Germinal center (tissue), 1 donor: Measurements from ENCODE around the gene AKAP1.

Source experiments
- DNase-seq: peaks from one replicate; pipeline ENCODE4 v3.0.0; 2012; ENCODE audit warnings: mixed read lengths, low spot score

The AKAP1 gene

GRCh38 chr17:57106836-57107497, 21.9 kb downstream of the AKAP1 start:
- no peak for DNase-seq

- no peak for DNase-seq
These were observed 22.6 kb downstream of the AKAP1 start for GRCh38 chr17:57107498-57108101.

- DNase-seq, result no peak
These were observed 23.8 kb downstream of the AKAP1 start for GRCh38 chr17:57108671-57109392.

DNA sequence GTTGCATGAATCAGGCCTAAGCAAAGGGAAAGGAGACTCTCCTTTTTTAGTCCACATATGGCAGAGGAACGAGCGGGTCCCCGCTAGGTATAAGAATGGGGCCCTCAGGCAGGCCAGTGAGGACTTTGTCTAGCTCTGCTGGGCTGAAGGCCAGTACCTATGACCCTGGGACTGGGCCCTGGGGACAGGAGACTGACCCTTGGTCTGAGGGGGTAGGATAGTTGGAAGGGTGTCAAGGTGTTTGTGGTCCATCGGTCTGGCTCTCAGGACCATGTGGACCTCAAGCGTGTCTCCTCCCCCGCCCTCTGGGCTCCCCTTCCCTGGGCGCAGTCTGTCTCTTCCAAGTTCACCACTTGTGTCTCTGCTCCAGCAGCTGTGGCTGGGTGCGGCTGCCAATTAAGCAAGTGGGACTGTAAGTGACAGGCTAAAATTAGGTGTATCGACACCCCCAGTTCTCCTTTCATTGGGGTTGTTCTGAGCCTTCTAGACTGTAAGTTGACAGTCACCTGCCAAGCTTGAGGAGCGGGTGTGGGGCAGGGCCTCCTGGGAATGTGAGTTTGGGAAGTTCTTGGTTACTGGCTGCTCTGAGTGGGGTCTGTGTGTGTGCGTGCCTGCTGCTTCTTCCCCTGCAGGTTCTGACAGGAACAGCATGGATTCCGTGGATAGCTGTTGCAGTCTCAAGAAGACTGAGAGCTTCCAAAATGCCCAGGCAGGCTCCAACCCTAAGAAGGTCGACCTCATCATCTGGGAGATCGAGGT, 24.5 kb downstream of the AKAP1 start:
- no peak for DNase-seq

DNA sequence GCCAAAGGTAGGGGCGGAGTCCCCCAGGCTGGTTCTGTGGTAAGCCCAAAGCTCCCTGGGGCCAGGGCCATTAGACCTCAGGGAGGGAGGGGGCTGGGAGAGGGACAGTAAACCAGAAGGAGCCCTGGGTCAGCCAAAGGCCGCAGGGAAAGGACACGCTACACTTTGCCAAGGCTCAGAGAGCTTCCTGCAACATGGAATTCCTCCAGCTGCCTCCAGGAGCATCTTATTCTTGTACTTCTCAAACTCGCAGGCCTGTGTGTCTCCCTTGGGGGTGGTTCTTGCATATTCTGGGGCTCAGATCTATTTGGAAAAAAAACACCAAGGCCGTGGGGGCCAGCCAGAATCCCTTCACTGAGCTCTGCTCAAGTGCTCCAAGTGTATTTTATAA, 25.1 kb downstream of the AKAP1 start:
- DNase-seq, result no peak

- no peak for DNase-seq
These were observed 25.7 kb downstream of the AKAP1 start for GRCh38 chr17:57110579-57111325.

- no peak for DNase-seq
These were observed 26.3 kb downstream of the AKAP1 start for GRCh38 chr17:57111386-57111785.

GRCh38 chr17:57113011-57113410, 28.0 kb downstream of the AKAP1 start:
- no peak for DNase-seq

GRCh38 chr17:57113656-57114055, 28.6 kb downstream of the AKAP1 start:
- DNase-seq, result no peak

DNA sequence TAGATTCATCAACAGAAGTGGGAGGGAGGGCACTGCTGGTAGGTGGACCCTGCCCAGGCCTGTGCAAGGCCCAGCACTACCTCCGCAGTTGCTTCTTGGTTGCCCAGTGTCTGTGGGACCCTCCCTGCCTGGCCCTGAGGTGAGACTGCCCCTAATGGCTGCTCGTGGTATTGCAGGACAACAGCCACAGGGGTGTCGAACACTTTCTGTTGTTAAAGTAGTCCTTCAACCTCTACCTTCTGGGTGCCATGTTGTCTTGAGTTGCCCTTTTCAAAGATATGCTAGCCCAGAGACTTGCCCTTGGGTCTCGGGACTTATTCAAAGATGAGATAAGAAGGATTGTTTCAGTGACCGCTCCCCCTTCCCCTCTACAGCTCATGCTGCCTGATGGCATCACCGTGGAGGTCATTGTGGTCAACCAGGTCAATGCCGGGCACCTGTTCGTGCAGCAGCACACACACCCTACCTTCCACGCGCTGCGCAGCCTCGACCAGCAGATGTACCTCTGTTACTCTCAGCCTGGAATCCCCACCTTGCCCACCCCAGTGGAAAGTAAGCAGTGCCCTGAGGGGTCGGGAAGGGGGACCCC, 29.1 kb downstream of the AKAP1 start:
- peak; percentile 71 for DNase-seq

GRCh38 chr17:57115377-57115776, 30.3 kb downstream of the AKAP1 start:
- DNase-seq, result no peak

- DNase-seq, result no peak
These were observed 30.9 kb downstream of the AKAP1 start for GRCh38 chr17:57115916-57116315.

- no peak for DNase-seq
These were observed 32.8 kb downstream of the AKAP1 start for GRCh38 chr17:57117798-57118197.

DNA sequence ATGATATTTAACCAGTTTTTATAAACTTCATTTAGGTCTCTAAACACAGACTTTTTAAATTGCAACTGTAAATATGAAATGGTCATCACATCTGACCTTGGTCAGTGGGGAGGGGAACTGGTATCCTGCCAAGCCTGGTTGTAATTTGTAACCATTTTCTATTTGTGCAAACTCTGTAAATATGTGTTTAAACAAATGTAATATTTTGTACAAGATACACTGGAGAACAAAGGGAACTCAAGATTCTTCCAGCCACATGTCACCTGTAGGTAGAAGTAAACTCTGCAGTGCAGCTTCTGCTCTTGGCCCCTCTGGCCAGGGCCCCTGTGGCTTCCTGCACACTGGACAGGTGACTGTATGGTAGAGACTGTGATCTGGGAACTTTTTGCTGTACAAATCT, 35.8 kb downstream of the AKAP1 start:
- no peak for DNase-seq

- DNase-seq, result no peak
These were observed 36.4 kb downstream of the AKAP1 start for GRCh38 chr17:57121308-57122042.

GRCh38 chr17:57124053-57124452, 39.0 kb downstream of the AKAP1 start:
- no peak for DNase-seq

GRCh38 chr17:57125406-57125805, 40.4 kb downstream of the AKAP1 start:
- DNase-seq, result no peak

DNA sequence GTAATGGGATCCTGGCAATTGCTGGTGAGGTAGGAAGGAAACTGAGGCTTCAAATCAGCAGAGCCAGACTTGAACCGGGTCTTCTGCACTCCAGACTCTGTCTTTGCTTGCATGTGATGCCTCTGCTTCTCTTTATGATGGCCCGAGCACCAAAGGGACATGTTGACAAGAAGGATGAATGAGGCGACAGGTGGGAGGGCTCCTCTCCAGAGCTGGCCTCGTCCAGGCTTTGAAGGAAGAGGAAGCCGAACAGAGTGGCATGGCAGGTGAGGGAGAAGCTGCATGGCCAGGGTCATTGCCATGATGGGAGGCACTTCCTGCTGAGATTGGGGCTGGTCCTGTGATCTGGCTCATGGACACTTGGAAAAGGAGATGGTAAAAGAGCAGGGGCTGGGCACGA, 40.8 kb downstream of the AKAP1 start:
- DNase-seq, result no peak

DNA sequence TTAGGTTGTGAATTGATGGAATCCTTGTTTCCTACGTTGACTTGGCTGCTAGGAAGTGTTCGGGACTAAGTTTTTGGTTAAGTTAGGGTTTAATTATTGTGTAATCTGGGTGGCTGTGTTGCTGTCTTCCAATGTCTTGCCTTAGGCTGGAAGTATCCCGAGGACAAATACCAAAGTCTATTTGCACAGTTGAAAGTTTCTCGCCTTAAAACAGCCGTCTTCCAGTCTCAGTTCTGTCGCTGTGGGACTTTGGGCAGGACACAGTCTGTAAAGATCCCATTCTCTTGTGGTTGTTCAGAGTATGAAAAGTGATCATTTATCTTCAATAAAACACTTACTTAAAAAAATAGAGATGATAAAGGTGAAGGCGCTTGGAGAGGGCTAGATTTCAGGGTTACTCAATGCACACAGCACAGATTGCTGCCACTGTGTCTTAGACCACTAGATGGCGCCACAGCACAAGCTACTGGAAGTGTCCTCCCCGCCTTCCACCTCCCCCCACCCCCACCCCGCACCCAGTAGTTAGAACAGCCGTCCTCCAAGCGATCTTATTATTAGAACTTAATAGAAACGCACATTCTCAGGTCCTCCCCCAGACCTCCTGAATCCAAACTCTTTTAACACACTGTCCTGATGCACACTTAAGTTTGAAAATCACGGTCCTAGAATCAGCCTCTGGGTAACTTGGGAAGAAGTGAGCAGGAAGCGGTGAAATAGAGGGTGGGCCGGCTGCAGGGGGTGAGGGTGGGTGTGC, 45.8 kb downstream of the AKAP1 start:
- DNase-seq, result peak; percentile 91

DNA sequence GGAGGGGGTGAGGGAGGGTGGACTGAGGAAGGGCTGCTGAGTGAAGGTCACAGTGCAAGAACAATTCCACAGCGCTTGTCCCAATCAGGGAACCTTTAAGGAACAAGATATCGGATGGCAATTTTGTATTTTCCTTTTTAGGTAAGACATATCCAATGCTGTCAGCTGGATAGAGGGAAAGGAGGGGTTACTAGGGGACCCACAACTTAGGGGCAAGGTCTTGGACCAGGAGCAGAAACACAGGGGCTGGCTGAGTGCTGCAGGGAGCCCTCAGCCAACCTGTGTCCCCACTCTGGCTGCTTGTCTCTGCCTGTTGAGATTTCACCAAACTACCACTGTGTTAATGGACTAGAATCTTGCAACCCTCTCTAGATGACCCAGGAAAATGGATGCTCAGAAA, 47.6 kb downstream of the AKAP1 start:
- DNase-seq, result peak; percentile 19
